HG02759 (cell line): Measurements from ENCODE around the gene TMC2.

Source experiments
- ATAC-seq: cut with Tn5 transposase; IDR thresholded peaks from one replicate; pipeline ENCODE4 v1.9.1; 2021; ENCODE audit warnings: mild to moderate bottlenecking, moderate library complexity; ENCODE audit not compliant: unreplicated experiment

TMC2 gene

GRCh38 chr20:2619337-2619736 is 83.0 kb downstream of the TMC2 start:
- no peak for ATAC-seq

GRCh38 chr20:2619961-2620595 is 83.7 kb downstream of the TMC2 start:
- ATAC-seq, result no peak

GRCh38 chr20:2624190-2624589 is 87.8 kb downstream of the TMC2 start:
- ATAC-seq, result no peak

- no peak for ATAC-seq
Observed at GRCh38 chr20:2625062-2625461, 88.7 kb downstream of the TMC2 start.

- no peak for ATAC-seq
Observed at GRCh38 chr20:2626853-2627541, 90.6 kb downstream of the TMC2 start.

- no peak for ATAC-seq
Observed at GRCh38 chr20:2631228-2631627, 94.9 kb downstream of the TMC2 start.

- no peak for ATAC-seq
Observed at GRCh38 chr20:2633381-2633780, 97.0 kb downstream of the TMC2 start.

GRCh38 chr20:2637246-2637645 is 100.9 kb downstream of the TMC2 start:
- no peak for ATAC-seq

- ATAC-seq, result no peak
Observed at GRCh38 chr20:2640260-2640659, 103.9 kb downstream of the TMC2 start.

GRCh38 chr20:2640899-2641298 is 104.5 kb downstream of the TMC2 start:
- no peak for ATAC-seq

GRCh38 chr20:2643708-2644107 is 107.3 kb downstream of the TMC2 start:
- ATAC-seq, result no peak

GRCh38 chr20:2651772-2652723 is 115.7 kb downstream of the TMC2 start, which contains the start of gene NOP56:
Gene NOP56 (plus strand): TSS chr20:2652632. CDS start chr20:2652661, 29 bp downstream.
- ATAC-seq, result peak; percentile 86

GRCh38 chr20:2652724-2653555 is 116.6 kb downstream of the TMC2 start:
- ATAC-seq, result peak; percentile 48

- ATAC-seq, result no peak
Observed at GRCh38 chr20:2653556-2654383, 117.4 kb downstream of the TMC2 start.

- ATAC-seq, result no peak
Observed at GRCh38 chr20:2654384-2654822, 118.0 kb downstream of the TMC2 start.

- no peak for ATAC-seq
Observed at GRCh38 chr20:2654831-2655230, 118.5 kb downstream of the TMC2 start.

GRCh38 chr20:2655331-2656116 is 119.2 kb downstream of the TMC2 start:
- ATAC-seq, result no peak

GRCh38 chr20:2656471-2657117 is 120.2 kb downstream of the TMC2 start:
- no peak for ATAC-seq
